Measurements from ENCODE around the gene PALM3.
A peak's percentile ranks its signal among the peaks of the same experiment; 100 is the strongest.
"Not testable (repeated sequence)": the region's sequence is repeated elsewhere in the genome, so short reads cannot be mapped to it uniquely, and the experiment has no call there.

Gene PALM3

GRCh38 chr19:14050512-14050911, 11.4 kb downstream of the PALM3 start:
- no peak for DNase-seq
- Histone ChIP-seq H4K8ac (ENCODE audit: low read depth, low read length) (no peak overlapping the region), H3K4me2 (ENCODE audit: low read length) (no peak overlapping the region), H2BK15ac (replicated peaks; ENCODE audit: low read depth) (no peak overlapping the region), H3K36me3 (ENCODE audit: control insufficient read depth, insufficient read depth, low read length) (no peaks in the 10 kb centered on the region), H3K9ac (ENCODE audit: low read length) (no peak overlapping the region), H2BK120ac (ENCODE audit: low read depth, low read length) (no peak overlapping the region), H3K4me1 (ENCODE audit: control insufficient read depth, low read depth, low read length) (no peaks in the 10 kb centered on the region), H3K79me2 (ENCODE audit: control insufficient read depth, insufficient read depth, low read length) (no peaks in the 10 kb centered on the region), H3K27me3 (ENCODE audit: insufficient read depth, low read length, poor library complexity) (no peaks in the 10 kb centered on the region), H3K56ac (ENCODE audit: low read length) (no peak overlapping the region), H2BK5ac (ENCODE audit: low read length) (no peak overlapping the region), H3K27ac (ENCODE audit: low read depth, low read length) (no peak overlapping the region), H3K79me1 (ENCODE audit: low read length) (no peaks in the 10 kb centered on the region), H3K18ac (ENCODE audit: low read length) (no peak overlapping the region), H3K4me3 (ENCODE audit: low read length) (no peak overlapping the region), H2AK5ac (ENCODE audit: low read length) (no peak overlapping the region), H3K4ac (ENCODE audit: low read depth, low read length) (no peak overlapping the region), H3K23ac (ENCODE audit: low read length) (no peak overlapping the region), H4K5ac (ENCODE audit: low read length) (no peak overlapping the region)
- WGBS (ENCODE audit: extremely low coverage, insufficient coverage, low lambda C conversion rate), result no CpG with 5 or more reads among the region's 4 CpGs

- Histone ChIP-seq H3K9ac (ENCODE audit: low read length) (no peak overlapping the region), H4K8ac (ENCODE audit: low read depth, low read length) (no peak overlapping the region), H2BK5ac (ENCODE audit: low read length) (no peak overlapping the region), H3K27ac (ENCODE audit: low read depth, low read length) (no peak overlapping the region), H3K18ac (ENCODE audit: low read length) (no peak overlapping the region), H3K4me3 (ENCODE audit: low read length) (no peak overlapping the region), H2BK120ac (ENCODE audit: low read depth, low read length) (no peak overlapping the region), H3K4ac (ENCODE audit: low read depth, low read length) (no peak overlapping the region), H3K36me3 (ENCODE audit: control insufficient read depth, insufficient read depth, low read length) (no peaks in the 10 kb centered on the region), H3K79me2 (ENCODE audit: control insufficient read depth, insufficient read depth, low read length) (no peaks in the 10 kb centered on the region), H2AK5ac (ENCODE audit: low read length) (no peak overlapping the region), H3K4me1 (ENCODE audit: control insufficient read depth, low read depth, low read length) (no peaks in the 10 kb centered on the region), H3K4me2 (ENCODE audit: low read length) (no peak overlapping the region), H3K56ac (ENCODE audit: low read length) (no peak overlapping the region), H3K23ac (ENCODE audit: low read length) (no peak overlapping the region), H3K79me1 (ENCODE audit: low read length) (no peaks in the 10 kb centered on the region), H4K5ac (ENCODE audit: low read length) (no peak overlapping the region), H2BK15ac (replicated peaks; ENCODE audit: low read depth) (no peak overlapping the region), H3K27me3 (ENCODE audit: insufficient read depth, low read length, poor library complexity) (no peaks in the 10 kb centered on the region)
- DNase-seq, result peak; percentile 85
- no CpG with 5 or more reads among the region's 8 CpGs for WGBS (ENCODE audit: extremely low coverage, insufficient coverage, low lambda C conversion rate)
Observed at GRCh38 chr19:14048443-14049153, 13.3 kb downstream of the PALM3 start.

DNA sequence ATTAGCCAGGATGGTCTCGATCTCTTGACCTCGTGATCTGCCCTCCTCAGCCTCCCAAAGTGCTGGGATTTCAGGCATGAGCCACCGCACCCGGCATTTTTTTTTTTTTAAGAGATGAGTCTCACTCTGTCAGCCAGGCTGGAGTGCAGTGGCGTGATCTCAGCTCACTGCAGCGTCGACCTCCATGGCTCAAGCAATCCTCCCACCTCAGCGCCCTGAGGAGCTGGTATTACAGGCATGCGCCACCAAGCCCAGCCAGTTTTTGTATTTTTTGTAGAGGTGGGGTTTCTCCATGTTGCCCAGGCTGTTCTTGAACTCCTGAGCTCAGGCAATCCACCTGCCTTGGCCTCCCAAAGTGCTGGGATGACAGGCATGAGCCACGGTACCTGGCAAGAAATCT, 14.0 kb downstream of the PALM3 start:
- not testable (repeated sequence) for H2BK120ac ChIP-seq (ENCODE audit: low read depth, low read length); H3K9ac ChIP-seq (ENCODE audit: low read length); H3K4me1 ChIP-seq (ENCODE audit: control insufficient read depth, low read depth, low read length); H2AK5ac ChIP-seq (ENCODE audit: low read length); H4K5ac ChIP-seq (ENCODE audit: low read length); H3K27me3 ChIP-seq (ENCODE audit: insufficient read depth, low read length, poor library complexity); H3K4me3 ChIP-seq (ENCODE audit: low read length); H2BK15ac ChIP-seq (replicated peaks; ENCODE audit: low read depth); H3K4me2 ChIP-seq (ENCODE audit: low read length); H4K8ac ChIP-seq (ENCODE audit: low read depth, low read length); H3K23ac ChIP-seq (ENCODE audit: low read length); DNase-seq; H3K79me1 ChIP-seq (ENCODE audit: low read length); H3K18ac ChIP-seq (ENCODE audit: low read length); H3K56ac ChIP-seq (ENCODE audit: low read length); H3K4ac ChIP-seq (ENCODE audit: low read depth, low read length); H2BK5ac ChIP-seq (ENCODE audit: low read length); H3K27ac ChIP-seq (ENCODE audit: low read depth, low read length); H3K79me2 ChIP-seq (ENCODE audit: control insufficient read depth, insufficient read depth, low read length); H3K36me3 ChIP-seq (ENCODE audit: control insufficient read depth, insufficient read depth, low read length)
- no CpG with 5 or more reads among the region's 10 CpGs for WGBS (ENCODE audit: extremely low coverage, insufficient coverage, low lambda C conversion rate)

DNA sequence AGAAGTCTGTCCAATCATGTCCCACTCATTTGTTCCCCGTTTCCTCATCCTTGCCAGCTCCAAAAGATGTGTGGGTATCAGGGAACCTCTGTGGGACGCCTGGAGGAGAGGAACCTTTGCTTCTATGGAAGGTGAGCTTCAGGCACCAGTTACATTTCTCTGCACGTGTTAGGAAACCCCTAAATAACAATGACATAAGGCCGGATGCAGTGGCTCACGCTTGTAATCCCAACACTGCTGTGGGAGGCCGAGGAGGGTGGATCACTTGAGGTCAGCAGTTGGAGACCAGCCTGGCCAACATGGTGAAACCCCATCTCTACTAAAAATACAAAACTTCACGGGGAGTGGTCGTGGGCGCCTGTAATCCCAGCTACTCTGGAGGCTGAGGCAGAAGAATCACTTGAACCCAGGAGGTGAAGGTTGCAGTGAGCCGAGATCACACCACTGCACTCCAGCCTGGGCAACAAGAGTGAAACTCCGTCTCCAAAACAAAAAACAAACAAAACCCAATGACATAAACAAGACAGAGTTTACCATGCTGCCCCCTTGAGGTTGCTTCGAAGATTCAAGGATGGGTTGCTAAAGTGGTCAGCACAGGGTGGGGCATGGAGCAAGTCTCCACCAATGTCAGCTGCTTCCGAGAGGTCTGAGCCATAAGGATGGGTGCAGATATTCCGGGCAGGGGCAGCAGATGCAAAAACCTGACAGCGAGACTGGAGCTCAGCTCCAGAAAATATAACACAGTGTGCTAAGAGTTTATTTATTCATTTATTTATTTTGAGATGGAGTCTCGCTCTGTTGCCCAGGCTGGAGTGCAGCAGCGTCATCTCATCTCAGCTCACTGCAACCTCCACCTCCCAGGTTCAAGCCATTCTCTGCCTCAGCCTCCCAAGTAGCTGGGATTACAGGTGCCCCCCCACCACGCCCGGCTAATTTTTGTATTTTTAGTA, 18.9 kb downstream of the PALM3 start:
- not testable (repeated sequence) for H3K23ac ChIP-seq (ENCODE audit: low read length); H4K8ac ChIP-seq (ENCODE audit: low read depth, low read length); H2AK5ac ChIP-seq (ENCODE audit: low read length); H3K4me2 ChIP-seq (ENCODE audit: low read length); H3K9ac ChIP-seq (ENCODE audit: low read length); H3K4me3 ChIP-seq (ENCODE audit: low read length); H4K5ac ChIP-seq (ENCODE audit: low read length); H3K18ac ChIP-seq (ENCODE audit: low read length); H3K4me1 ChIP-seq (ENCODE audit: control insufficient read depth, low read depth, low read length); H3K36me3 ChIP-seq (ENCODE audit: control insufficient read depth, insufficient read depth, low read length); H2BK5ac ChIP-seq (ENCODE audit: low read length); H3K4ac ChIP-seq (ENCODE audit: low read depth, low read length); H3K79me2 ChIP-seq (ENCODE audit: control insufficient read depth, insufficient read depth, low read length); H3K27ac ChIP-seq (ENCODE audit: low read depth, low read length); H3K79me1 ChIP-seq (ENCODE audit: low read length); H3K27me3 ChIP-seq (ENCODE audit: insufficient read depth, low read length, poor library complexity); H2BK120ac ChIP-seq (ENCODE audit: low read depth, low read length); H2BK15ac ChIP-seq (replicated peaks; ENCODE audit: low read depth)
- DNase-seq, result peak; percentile 97
- WGBS (ENCODE audit: extremely low coverage, insufficient coverage, low lambda C conversion rate), result no CpG with 5 or more reads among the region's 19 CpGs
- H3K56ac ChIP-seq (ENCODE audit: low read length), result peak overlapping the region; percentile 4

- no CpG with 5 or more reads among the region's 7 CpGs for WGBS (ENCODE audit: extremely low coverage, insufficient coverage, low lambda C conversion rate)
Observed at GRCh38 chr19:14039181-14039580, 22.7 kb downstream of the PALM3 start.

More at GRCh38 chr19:14039181-14039580, 22.7 kb downstream of the PALM3 start:
- no peak overlapping the region for H3K56ac ChIP-seq (ENCODE audit: low read length)
- no peak overlapping the region for H4K5ac ChIP-seq (ENCODE audit: low read length)
- no peak overlapping the region for H3K4me2 ChIP-seq (ENCODE audit: low read length)
- no peak overlapping the region for H3K23ac ChIP-seq (ENCODE audit: low read length)
- H4K8ac ChIP-seq (ENCODE audit: low read depth, low read length), result no peak overlapping the region
- H2AK5ac ChIP-seq (ENCODE audit: low read length), result no peak overlapping the region
- no peak overlapping the region for H3K4me3 ChIP-seq (ENCODE audit: low read length)
- H2BK120ac ChIP-seq (ENCODE audit: low read depth, low read length), result no peak overlapping the region
- H2BK15ac ChIP-seq (replicated peaks; ENCODE audit: low read depth), result no peak overlapping the region
- no peak overlapping the region for H3K27ac ChIP-seq (ENCODE audit: low read depth, low read length)
- H3K9ac ChIP-seq (ENCODE audit: low read length), result no peak overlapping the region
- no peaks in the 10 kb centered on the region for H3K4me1 ChIP-seq (ENCODE audit: control insufficient read depth, low read depth, low read length)
- H3K18ac ChIP-seq (ENCODE audit: low read length), result no peak overlapping the region
- no peak overlapping the region for H3K4ac ChIP-seq (ENCODE audit: low read depth, low read length)
- H3K36me3 ChIP-seq (ENCODE audit: control insufficient read depth, insufficient read depth, low read length), result no peaks in the 10 kb centered on the region
- no peaks in the 10 kb centered on the region for H3K79me2 ChIP-seq (ENCODE audit: control insufficient read depth, insufficient read depth, low read length)
- no peak for DNase-seq
- H2BK5ac ChIP-seq (ENCODE audit: low read length), result no peak overlapping the region
- H3K27me3 ChIP-seq (ENCODE audit: insufficient read depth, low read length, poor library complexity), result no peaks in the 10 kb centered on the region
- H3K79me1 ChIP-seq (ENCODE audit: low read length), result no peaks in the 10 kb centered on the region
